Forelimb muscle (tissue), 1 donor: ENCODE data around the gene FXYD7. TPM values are rescaled to one million over a fixed set of nuclear protein-coding genes. Genes with fewer than 3 reads are reported as not detected.

Source experiments
- DNase-seq: peaks from one replicate; pipeline ENCODE4 v3.0.0-alpha.2; 2013; ENCODE audit warnings: low read depth
- polyA plus RNA-seq: library from polyadenylated mRNA; unstranded; fragments of 120-200 nt; gene quantifications from one replicate; pipeline ENCODE4 v1.2.1, GENCODE V29; 2013; ENCODE audit not compliant: insufficient read length

The FXYD7 gene
- polyA plus RNA-seq, 1 donor = 1.0 TPM

GRCh38 chr19:35199481-35199880 is 56.4 kb downstream of the FXYD7 start:
- no peak for DNase-seq

- no peak for DNase-seq
These were observed 60.0 kb downstream of the FXYD7 start for GRCh38 chr19:35202722-35203688.

Other genes with a start within 250 kb of the FXYD7 start
- gene ZNF30, start 216.4 kb upstream of the FXYD7 start, polyA plus RNA-seq = 3.6 TPM
- 2.0 TPM for gene ZNF792, start 179.0 kb upstream of the FXYD7 start, polyA plus RNA-seq
- gene GRAMD1A, start 142.9 kb upstream of the FXYD7 start, polyA plus RNA-seq = 41.0 TPM
- 6.3 TPM for gene SCN1B, start 112.8 kb upstream of the FXYD7 start, polyA plus RNA-seq
- 0.23 TPM for gene HPN, start 101.5 kb upstream of the FXYD7 start, polyA plus RNA-seq
- gene FXYD3, start 27.4 kb upstream of the FXYD7 start, polyA plus RNA-seq = 0.42 TPM
- 9.0 TPM for gene LGI4, start 8.2 kb upstream of the FXYD7 start, polyA plus RNA-seq
- 261 TPM for gene FXYD1, start 4.4 kb upstream of the FXYD7 start, polyA plus RNA-seq
- 16.2 TPM for gene FXYD5, start 11.5 kb downstream of the FXYD7 start, polyA plus RNA-seq
- not detected for gene FAM187B, start 85.5 kb downstream of the FXYD7 start, polyA plus RNA-seq
- 3.7 TPM for gene LSR, start 105.7 kb downstream of the FXYD7 start, polyA plus RNA-seq
- 100 TPM for gene USF2, start 125.7 kb downstream of the FXYD7 start, polyA plus RNA-seq
- 0.15 TPM for gene HAMP, start 139.3 kb downstream of the FXYD7 start, polyA plus RNA-seq
- 0.33 TPM for gene MAG, start 148.9 kb downstream of the FXYD7 start, polyA plus RNA-seq
- gene CD22, start 185.9 kb downstream of the FXYD7 start, polyA plus RNA-seq = 0.82 TPM
- not detected for gene FFAR1, start 204.6 kb downstream of the FXYD7 start, polyA plus RNA-seq
- 0.08 TPM for gene FFAR3, start 215.2 kb downstream of the FXYD7 start, polyA plus RNA-seq
- not detected for gene GPR42, start 227.8 kb downstream of the FXYD7 start, polyA plus RNA-seq